Hepatocyte (in vitro differentiated cells): ENCODE results near the gene SERPINA6.

Experiments
- EZH2 ChIP-seq: fragments of 200-600 bp; sonication (generic); IDR thresholded peaks from 2 replicates; pipeline ENCODE4 v1.6.1; 2016; ENCODE audit warnings: antibody characterized with exemption, mild to moderate bottlenecking, borderline replicate concordance
- EZH2phosphoT487 ChIP-seq: fragments of 200-600 bp; sonication (generic); IDR thresholded peaks from one replicate; pipeline ENCODE4 v1.6.1; 2018; ENCODE audit warnings: antibody characterized with exemption, mild to moderate bottlenecking, low read depth, moderate library complexity; ENCODE audit not compliant: unreplicated experiment, severe bottlenecking
- TF ChIP-seq, protein P1 (sequence below): fragments of 200-600 bp; sonication (generic); IDR thresholded peaks from 2 replicates; pipeline ENCODE4 v1.5.1; 2016; ENCODE audit warnings: antibody characterized with exemption, mild to moderate bottlenecking; ENCODE audit not compliant: poor library complexity

DNA sequence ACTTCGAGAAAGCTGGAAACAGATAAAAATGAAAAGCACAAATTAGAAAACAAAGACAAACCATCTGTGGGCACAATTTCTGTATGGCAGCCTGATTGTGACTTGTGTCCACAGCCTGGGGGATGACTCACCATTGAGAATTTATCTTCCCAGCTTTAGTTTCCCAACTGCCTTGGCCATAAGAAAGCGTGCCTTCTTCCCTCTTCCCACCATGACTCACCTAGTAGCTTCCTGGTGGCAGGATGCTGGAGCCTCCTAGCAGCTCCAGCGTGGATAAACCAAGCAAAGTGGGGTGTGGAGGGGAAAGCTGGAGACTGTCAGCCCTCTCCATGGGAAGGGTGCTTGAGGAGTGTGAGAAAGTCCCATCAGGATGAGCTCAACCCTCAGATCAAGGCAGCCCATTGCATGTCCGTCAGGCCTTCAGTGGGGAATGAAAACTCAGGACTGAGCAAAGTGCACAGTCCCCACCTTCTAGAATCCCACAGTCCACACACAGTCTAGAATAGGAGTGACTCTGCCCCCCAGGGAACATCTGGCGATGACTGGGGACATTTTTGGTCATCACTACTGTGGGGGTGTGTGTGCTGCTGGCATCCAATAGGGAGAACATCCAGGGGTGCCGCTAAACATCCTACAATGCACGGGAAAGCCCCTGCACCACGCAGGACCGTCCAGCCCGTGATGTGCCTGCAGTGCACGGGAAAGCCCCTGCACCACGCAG lies 22.4 kb upstream of the SERPINA6 start:
- TF ChIP-seq, protein P1, sequence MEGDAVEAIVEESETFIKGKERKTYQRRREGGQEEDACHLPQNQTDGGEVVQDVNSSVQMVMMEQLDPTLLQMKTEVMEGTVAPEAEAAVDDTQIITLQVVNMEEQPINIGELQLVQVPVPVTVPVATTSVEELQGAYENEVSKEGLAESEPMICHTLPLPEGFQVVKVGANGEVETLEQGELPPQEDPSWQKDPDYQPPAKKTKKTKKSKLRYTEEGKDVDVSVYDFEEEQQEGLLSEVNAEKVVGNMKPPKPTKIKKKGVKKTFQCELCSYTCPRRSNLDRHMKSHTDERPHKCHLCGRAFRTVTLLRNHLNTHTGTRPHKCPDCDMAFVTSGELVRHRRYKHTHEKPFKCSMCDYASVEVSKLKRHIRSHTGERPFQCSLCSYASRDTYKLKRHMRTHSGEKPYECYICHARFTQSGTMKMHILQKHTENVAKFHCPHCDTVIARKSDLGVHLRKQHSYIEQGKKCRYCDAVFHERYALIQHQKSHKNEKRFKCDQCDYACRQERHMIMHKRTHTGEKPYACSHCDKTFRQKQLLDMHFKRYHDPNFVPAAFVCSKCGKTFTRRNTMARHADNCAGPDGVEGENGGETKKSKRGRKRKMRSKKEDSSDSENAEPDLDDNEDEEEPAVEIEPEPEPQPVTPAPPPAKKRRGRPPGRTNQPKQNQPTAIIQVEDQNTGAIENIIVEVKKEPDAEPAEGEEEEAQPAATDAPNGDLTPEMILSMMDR: no peak
- TF ChIP-seq EZH2 (no peak), EZH2phosphoT487 (no peak)
